Heart left ventricle (tissue), 16 donors: ENCODE results near the gene CRYBG2. TPM values are rescaled to one million over a fixed set of nuclear protein-coding genes. Genes with fewer than 3 reads are reported as not detected.

Experiments used
- ATAC-seq, 4 donors: fragments of 200-7000 bp; cut with Tn5 transposase; one replicate each; pipeline ENCODE4 v1.9.1; 2020 to 2022; ENCODE audit warnings: moderate library complexity in 4 of 4, mild to moderate bottlenecking in 3 of 4, moderate number of reproducible peaks in 1 of 4
- DNase-seq, 5 donors: peaks; one replicate each; pipeline ENCODE4 v3.0.0-alpha.2; 2020
- H3K27ac ChIP-seq, 12 donors: fragments of 200-600 bp; sonication (generic) in 4 of 12; one replicate each; pipeline versions ENCODE4 v1.5.0 to v1.8.0; 2016 to 2022; ENCODE audit warnings: mild to moderate bottlenecking in 2 of 12
- H3K27me3 ChIP-seq, 9 donors: fragments of 200-600 bp; sonication (generic) in 2 of 9; one replicate each; pipeline versions ENCODE4 v1.5.1 to v1.8.0; 2016 to 2022; ENCODE audit warnings: mild to moderate bottlenecking in 3 of 9
- H3K36me3 ChIP-seq, 9 donors: fragments of 200-600 bp; sonication (generic) in 2 of 9; one replicate each; pipeline versions ENCODE4 v1.5.0 to v1.8.0; 2018 to 2022; ENCODE audit warnings: mild to moderate bottlenecking in 2 of 9
- H3K4me1 ChIP-seq, 12 donors: fragments of 200-600 bp; sonication (generic) in 4 of 12; one replicate each; pipeline versions ENCODE4 v1.5.0 to v1.8.0; 2016 to 2022; ENCODE audit warnings: mild to moderate bottlenecking in 3 of 12
- H3K4me3 ChIP-seq, 12 donors: fragments of 200-600 bp; sonication (generic) in 4 of 12; one replicate each; pipeline versions ENCODE4 v1.5.0 to v1.8.0; 2017 to 2022; ENCODE audit warnings: mild to moderate bottlenecking in 9 of 12, moderate library complexity in 4 of 12
- H3K9me3 ChIP-seq, 12 donors: fragments of 200-600 bp; sonication (generic) in 4 of 12; one replicate each; pipeline versions ENCODE4 v1.5.0 to v1.8.0; 2016 to 2022; ENCODE audit warnings: mild to moderate bottlenecking in 1 of 12
- CTCF ChIP-seq, 12 donors: fragments of 200-600 bp; sonication (generic) in 4 of 12; IDR thresholded peaks; one replicate each; pipeline versions ENCODE4 v1.5.0 to v1.8.0; 2018 to 2022; ENCODE audit warnings: antibody characterized with exemption in 12 of 12, mild to moderate bottlenecking in 5 of 12
- POLR2A ChIP-seq, 2 donors: fragments of 450-650 bp; IDR thresholded peaks; one replicate each; pipeline ENCODE4 v1.6.1; 2017; ENCODE audit warnings: antibody characterized with exemption in 2 of 2, mild to moderate bottlenecking in 2 of 2, moderate library complexity in 2 of 2
- WGBS, 4 donors: extraction: QIAGEN DNeasy Blood & Tissue Kit in 2 of 4; methylation state at CpG; one replicate each; pipeline versions ENCODE4 v1.1.5 to v1.1.7; 2013 to 2018; 5-methylcytosine and 5-hydroxymethylcytosine counted together
- intact Hi-C, 10 donors: fragments of 100-400 bp; cut with DNase I; formaldehyde crosslinking; loops; one replicate each; pipeline versions ENCODE4 v1.11.1 to v1.14.2; 2022
- polyA plus RNA-seq, 2 donors: library from polyadenylated mRNA; stranded (reverse); fragments of 200-250 nt; gene quantifications; one replicate each; pipeline ENCODE4 v1.2.3, GENCODE V29; 2013
- total RNA-seq, 9 donors: library from RNA; depleted of rRNA in 2 of 9; stranded (reverse); fragments of >200 nt in 2 of 9; fragmentation: NEBNext Ultra II Directional in 3 of 9; extraction: Animal tissue kit (Norgen Biotek cat#: 25700) in 3 of 9; gene quantifications; one replicate each; pipeline versions ENCODE4 v1.1.0 to v1.2.4, GENCODE V29; 2016 to 2023
- donor health status: ischemic (EF 13 %, LVEDD 7.1; RV severe dilation, severe dysfunction).
- donor health status: healthy with polysubstance abuse.
- donor health status: DM: no; HTN: yes; CAD: no.
- donor health status: DM: no; HTN: no; CAD: no.
- donor health status: ischemic (EF 25% LVEDD 6.9; RV normal size, moderate dysfunction).
- donor health status: ischemic (EF 25% LVEDD 5.7; RV mildly dilated, moderate dysfunction).
- donor health status: healthy.
- donor health status: DM: yes; HTN: yes; CAD: no.
- donor health status: ischemic (EF 35%, LVEDD 5.7; RV mildly dilated, moderate dysfunction).
- donor health status: nonischemic (EF 11% LVEDD 7.7; RV severe dilation, severe dysfunction).
- donor health status: DM: yes; HTN: yes; CAD: no.
- donor health status: PGD.
- donor health status: ischemic (EF 29% LVEDD 5.4; RV normal size, mild dysfunction).
- donor health status: nonischemic (EF 23%, LVEDD 6.1; RV moderate dilation, normal function).

CRYBG2 gene
- total and polyA plus RNA-seq, 11 donors: 0.25 to 0.45 TPM; not detected in 9

GRCh38 chr1:26320896-26321295 is 33.0 kb downstream of the CRYBG2 start:
- Histone ChIP-seq H3K4me1 (peaks cover 0 to 52% (median 7%) of the 10 kb centered on the region in 12 donors), H3K9me3 (no peaks in the 10 kb centered on the region), H3K27me3 (no peaks in the 10 kb centered on the region), H3K27ac (peak overlapping the region in 1 of 12 donors; percentile 60), H3K36me3 (no peaks in the 10 kb centered on the region), H3K4me3 (peak overlapping the region in 1 of 12 donors; percentile 34)
- intact Hi-C loops: loop anchor here (1.0 to 10.0 kb wide), 17 partner anchors 34 to 219 kb away; partner anchors contain the start of genes C1orf232 (in 3 of the 10), ZNF593 (in 3 of the 10), CNKSR1 (in 1 of the 10) and ZNF593OS (in 1 of the 10)
- TF ChIP-seq POLR2A (IDR thresholded peaks at IDR 0.05) (no peak), CTCF (IDR thresholded peaks at IDR 0.05) (no peak)
- ATAC-seq: peak in 1 of 4 donors; percentile 15
- WGBS, 4 donors: 58 to 71% (median 67%) methylated on average over 2 of the region's 2 CpGs; no CpG with 5 or more reads in 1 of the 4 donors
- no peak for DNase-seq

GRCh38 chr1:26318338-26319064 is 35.4 kb downstream of the CRYBG2 start:
- peak in 1 of 5 donors; percentile 55 for DNase-seq
- Histone ChIP-seq H3K27ac (peak overlapping the region in 8 of 12 donors; percentile 42 to 88 (median 51)), H3K4me1 (peaks cover 0 to 76% (median 7%) of the 10 kb centered on the region in 12 donors), H3K9me3 (no peaks in the 10 kb centered on the region), H3K36me3 (no peaks in the 10 kb centered on the region), H3K4me3 (peak overlapping the region in 9 of 12 donors; percentile 3 to 63 (median 18)), H3K27me3 (no peaks in the 10 kb centered on the region)
- TF ChIP-seq CTCF (IDR thresholded peaks at IDR 0.05) (no peak), POLR2A (IDR thresholded peaks at IDR 0.05) (no peak)
- ATAC-seq: peak in 2 of 4 donors; percentile 17 to 27
- intact Hi-C loops: loop anchor here in 1 of 10 donors (10.0 kb wide), 1 partner anchor 284 kb away; no protein-coding TSS in a partner anchor
- 84 to 86% (median 85%) methylated on average over 9 of the region's 9 CpGs for WGBS, 4 donors

- Histone ChIP-seq H3K4me1 (peaks cover 0 to 78% (median 7%) of the 10 kb centered on the region in 12 donors), H3K4me3 (peak within 1 kb of the TSS in 9 of 12 donors; percentile 3 to 63 (median 18)), H3K27ac (peak within 1 kb of the TSS in 9 of 12 donors; percentile 11 to 88 (median 51)), H3K27me3 (no peaks in the 10 kb centered on the region), H3K9me3 (no peaks in the 10 kb centered on the region), H3K36me3 (no peaks in the 10 kb centered on the region)
- ATAC-seq (peak in 1 of 4 donors; percentile 34), DNase-seq (peak in 1 of 5 donors; percentile 32)
- no peak for TF ChIP-seq POLR2A (IDR thresholded peaks at IDR 0.05)
- TF ChIP-seq CTCF (IDR thresholded peaks at IDR 0.05): no peak
- intact Hi-C loops: loop anchor here in 3 of 10 donors (2.0 to 10.0 kb wide), 3 partner anchors 33 to 283 kb away; partner anchors contain the start of gene ZNF593OS (in 1 of the 3)
- WGBS, 4 donors: 58 to 77% (median 67%) methylated on average over 12 of the region's 12 CpGs
Observed at GRCh38 chr1:26317612-26318337, 36.2 kb downstream of the CRYBG2 start, which contains the start of gene CD52. Gene CD52 (plus strand): TSS chr1:26317958. CDS start chr1:26318018, 60 bp downstream.
